D721Med (cell line): ENCODE data around the gene TRPM3.

ENCODE experiments used
- DNase-seq: peaks from one replicate; pipeline ENCODE4 v3.0.0; 2011; ENCODE audit warnings: low spot score; ENCODE audit not compliant: insufficient read length
- FAIRE-seq: peaks from 2 replicates; lab custom pipeline; 2011; peaks lifted over from hg19 to GRCh38; lab: Jason Lieb, UNC
- CTCF ChIP-seq: IDR thresholded peaks from 2 replicates; pipeline ENCODE4 v1.5.1; 2012; ENCODE audit warnings: mild to moderate bottlenecking, control low read depth; ENCODE audit not compliant: insufficient read depth; ENCODE audit errors: missing control alignments

Gene TRPM3

GRCh38 chr9:70934642-70935041 is 186.8 kb downstream of the TRPM3 start:
- DNase-seq (no peak), FAIRE-seq (no peak)
- no peak for TF ChIP-seq CTCF

- FAIRE-seq = no peak
- no peak for DNase-seq
- TF ChIP-seq CTCF = no peak
Measured at GRCh38 chr9:70933321-70933720, 188.1 kb downstream of the TRPM3 start.

GRCh38 chr9:70932097-70932496 is 189.3 kb downstream of the TRPM3 start:
- FAIRE-seq (no peak), DNase-seq (no peak)
- no peak for TF ChIP-seq CTCF

GRCh38 chr9:70927530-70927929 is 193.9 kb downstream of the TRPM3 start:
- DNase-seq = no peak
- FAIRE-seq = no peak
- TF ChIP-seq CTCF = no peak

GRCh38 chr9:70924895-70925547 is 196.4 kb downstream of the TRPM3 start:
- DNase-seq (no peak), FAIRE-seq (no peak)
- peak; percentile 96 for TF ChIP-seq CTCF

GRCh38 chr9:70924380-70924779 is 197.0 kb downstream of the TRPM3 start:
- no peak for TF ChIP-seq CTCF
- FAIRE-seq = no peak
- no peak for DNase-seq

- no peak for FAIRE-seq
- DNase-seq = no peak
- no peak for TF ChIP-seq CTCF
Measured at GRCh38 chr9:70923961-70924360, 197.5 kb downstream of the TRPM3 start.
